Measurements from ENCODE around the gene SLC25A24.

DNA sequence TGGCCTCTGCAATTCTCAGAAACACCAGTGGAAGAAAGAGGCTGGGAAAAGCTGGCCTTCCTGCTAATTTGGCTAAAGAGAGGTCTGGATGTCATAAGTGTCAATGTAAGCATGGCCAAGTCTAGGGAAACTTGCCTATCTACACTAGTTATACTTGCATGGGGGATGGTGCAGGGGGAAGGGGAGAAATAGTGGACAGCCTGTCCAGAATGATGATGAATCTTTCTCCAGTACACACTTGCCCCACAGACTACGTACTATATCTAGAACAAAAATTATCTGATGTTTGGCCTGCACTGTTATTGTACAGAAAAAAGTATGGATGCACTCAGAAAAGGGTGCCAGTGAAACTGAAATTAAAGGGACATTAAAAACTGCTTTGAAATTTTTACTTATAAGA is 114.5 kb downstream of the SLC25A24 start:
- TF ChIP-seq EP300 (IDR thresholded peaks at IDR 0.05): no peak
- TF ChIP-seq, protein P1, sequence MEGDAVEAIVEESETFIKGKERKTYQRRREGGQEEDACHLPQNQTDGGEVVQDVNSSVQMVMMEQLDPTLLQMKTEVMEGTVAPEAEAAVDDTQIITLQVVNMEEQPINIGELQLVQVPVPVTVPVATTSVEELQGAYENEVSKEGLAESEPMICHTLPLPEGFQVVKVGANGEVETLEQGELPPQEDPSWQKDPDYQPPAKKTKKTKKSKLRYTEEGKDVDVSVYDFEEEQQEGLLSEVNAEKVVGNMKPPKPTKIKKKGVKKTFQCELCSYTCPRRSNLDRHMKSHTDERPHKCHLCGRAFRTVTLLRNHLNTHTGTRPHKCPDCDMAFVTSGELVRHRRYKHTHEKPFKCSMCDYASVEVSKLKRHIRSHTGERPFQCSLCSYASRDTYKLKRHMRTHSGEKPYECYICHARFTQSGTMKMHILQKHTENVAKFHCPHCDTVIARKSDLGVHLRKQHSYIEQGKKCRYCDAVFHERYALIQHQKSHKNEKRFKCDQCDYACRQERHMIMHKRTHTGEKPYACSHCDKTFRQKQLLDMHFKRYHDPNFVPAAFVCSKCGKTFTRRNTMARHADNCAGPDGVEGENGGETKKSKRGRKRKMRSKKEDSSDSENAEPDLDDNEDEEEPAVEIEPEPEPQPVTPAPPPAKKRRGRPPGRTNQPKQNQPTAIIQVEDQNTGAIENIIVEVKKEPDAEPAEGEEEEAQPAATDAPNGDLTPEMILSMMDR (IDR thresholded peaks at IDR 0.05): no peak

All from ovary (tissue), 3 donors.